K562 (cell line): Measurements from ENCODE around the gene HEATR9. TPM values are rescaled to one million over a fixed set of nuclear protein-coding genes. Genes with fewer than 3 reads are reported as not detected.
A peak's percentile ranks its signal among the peaks of the same experiment; 100 is the strongest.

Source experiments
- ATAC-seq: fragments of 200-7000 bp; cut with Tn5 transposase; 3 replicates; pipeline ENCODE4 v1.9.1; 2020; ENCODE audit warnings: moderate library complexity
- BruUV-seq: library from RNA; stranded (reverse); fragments of 400-500 nt; replicated peaks from 2 replicates; lab custom pipeline; 2021; lab: Mats Ljungman, UMichigan
- CTCF ChIA-PET: fragments of 300-600 bp; formaldehyde crosslinking; extraction: SDS; loops from one replicate; lab custom pipeline; 2021; ENCODE audit warnings: low intra/inter-chr PET ratio; lab: Yijun Ruan, JAX
- POLR2A ChIA-PET: fragments of 300-600, 350-650 bp; sonication (Branson Sonifier 250); formaldehyde crosslinking; extraction: SDS; loops from one replicate; lab custom pipeline; 2021; ENCODE audit warnings: antibody characterized with exemption, inconsistent platforms; lab: Yijun Ruan, JAX
- DNase-seq, 4 experiments: peaks; one replicate each; pipeline versions ENCODE4 v3.0.0 to v3.0.0-alpha.2; 2011 to 2018; ENCODE audit warnings: low spot score in 3 of 4, mixed read lengths in 3 of 4; ENCODE audit errors: extremely low read depth in 1 of 4
- FAIRE-seq: peaks from 2 replicates; lab custom pipeline; 2011; peaks lifted over from hg19 to GRCh38; lab: Jason Lieb, UNC
- H2AFZ ChIP-seq: 2 replicates; pipeline ENCODE4 v1.6.0; 2011; ENCODE audit warnings: low read depth, low read length, control low read depth, inconsistent platforms
- H3K27ac ChIP-seq: fragments of 200-600 bp; 3 replicates; pipeline ENCODE4 v1.8.0; 2011; ENCODE audit warnings: low read depth, mild to moderate bottlenecking, control low read depth, inconsistent platforms, low read length, moderate library complexity, mixed read lengths; ENCODE audit errors: extremely low read depth
- H3K27me3 ChIP-seq, 2 experiments: fragments of 300-600 bp in 1 of 2; 2 replicates in 1 of 2; 3 replicates in 1 of 2; pipeline versions ENCODE4 v1.6.0 to v1.8.0; 2011; ENCODE audit warnings: inconsistent platforms in 2 of 2, low read length in 2 of 2, mild to moderate bottlenecking in 1 of 2, mixed read lengths in 1 of 2, moderate library complexity in 1 of 2; ENCODE audit not compliant: control insufficient read depth in 2 of 2, insufficient read depth in 2 of 2
- H3K36me3 ChIP-seq: fragments of 300-600 bp; 3 replicates; pipeline ENCODE4 v1.8.0; 2011; ENCODE audit warnings: mild to moderate bottlenecking, low read length, inconsistent platforms; ENCODE audit not compliant: control insufficient read depth, insufficient read depth
- H3K4me1 ChIP-seq, 2 experiments: fragments of 200-600 bp in 1 of 2; replicated peaks in 1 of 2; 2 replicates in 1 of 2; 3 replicates in 1 of 2; pipeline versions ENCODE4 v1.5.1 to v1.8.0; 2011; ENCODE audit warnings: inconsistent platforms in 2 of 2, low read length in 2 of 2, mild to moderate bottlenecking in 1 of 2, mixed read lengths in 1 of 2, moderate library complexity in 1 of 2; ENCODE audit not compliant: control insufficient read depth in 2 of 2, insufficient read depth in 2 of 2
- H3K4me2 ChIP-seq: 2 replicates; pipeline ENCODE4 v1.6.1; 2011; ENCODE audit warnings: low read length, control low read depth, inconsistent platforms, mixed read lengths; ENCODE audit not compliant: insufficient read depth
- H3K4me3 ChIP-seq: fragments of 200-600 bp; sonication (generic), shearing (Covaris generic); 2 replicates; pipeline ENCODE4 v1.5.1; 2016; ENCODE audit warnings: control low read depth, inconsistent platforms
- H3K79me2 ChIP-seq: fragments of 200-600 bp; 3 replicates; pipeline ENCODE4 v1.8.0; 2011; ENCODE audit warnings: low read length, inconsistent platforms; ENCODE audit not compliant: control insufficient read depth, insufficient read depth
- H3K9ac ChIP-seq, 2 experiments: 2 replicates each; pipeline versions ENCODE4 v1.6.0 to v1.6.1; 2011; ENCODE audit warnings: low read depth in 2 of 2, low read length in 2 of 2, control low read depth in 1 of 2, inconsistent platforms in 1 of 2, mild to moderate bottlenecking in 1 of 2, mixed read lengths in 1 of 2; ENCODE audit not compliant: insufficient read depth in 1 of 2
- H3K9me1 ChIP-seq: one replicate; pipeline ENCODE4 v1.6.0; 2011; ENCODE audit warnings: inconsistent platforms, mild to moderate bottlenecking, low read length, moderate library complexity; ENCODE audit not compliant: control insufficient read depth, insufficient read depth
- H3K9me3 ChIP-seq: replicated peaks from 2 replicates; pipeline ENCODE4 v1.5.1; 2011; ENCODE audit warnings: low read depth, low read length, inconsistent platforms; ENCODE audit not compliant: control insufficient read depth, insufficient read depth
- H4K20me1 ChIP-seq: replicated peaks from 2 replicates; pipeline ENCODE4 v1.6.1; 2011; ENCODE audit warnings: low read length, inconsistent platforms, mixed read lengths; ENCODE audit not compliant: control insufficient read depth, insufficient read depth
- AFF1 ChIP-seq, 2 experiments: fragments of 450-650 bp; IDR thresholded peaks; 2 replicates each; pipeline ENCODE4 v1.6.1; 2018; ENCODE audit warnings: mild to moderate bottlenecking in 2 of 2, low read depth in 1 of 2; ENCODE audit not compliant: partially characterized antibody in 2 of 2
- ARNT ChIP-seq, 2 experiments: fragments of 450-650 bp; IDR thresholded peaks; 2 replicates each; pipeline ENCODE4 v1.6.1; 2016; ENCODE audit warnings: mild to moderate bottlenecking in 1 of 2
- BHLHE40 ChIP-seq: IDR thresholded peaks from 2 replicates; pipeline ENCODE4 v1.6.1; 2011; ENCODE audit warnings: low read length, improper control_type of control experiment
- CC2D1A ChIP-seq: fragments of 450-650 bp; IDR thresholded peaks from 2 replicates; pipeline ENCODE4 v1.6.1; 2017; ENCODE audit warnings: mild to moderate bottlenecking
- FOXP1 ChIP-seq: sonication (generic); formaldehyde crosslinking; IDR thresholded peaks from 2 replicates; pipeline ENCODE4 v1.8.0; 2022; ENCODE audit warnings: mild to moderate bottlenecking, missing genetic modification reagents
- NFIX ChIP-seq: fragments of 250-450 bp; sonication (Bioruptor Pico); IDR thresholded peaks from 2 replicates; pipeline ENCODE4 v1.4.0; 2020; ENCODE audit warnings: low read depth, mild to moderate bottlenecking, moderate library complexity
- TEAD4 ChIP-seq, 2 experiments: sonication (generic) in 1 of 2; formaldehyde crosslinking in 1 of 2; IDR thresholded peaks; 2 replicates each; pipeline versions ENCODE4 v1.6.1 to v1.8.0; 2012 to 2022; ENCODE audit warnings: borderline replicate concordance in 1 of 2, inconsistent platforms in 1 of 2, low read length in 1 of 2, mild to moderate bottlenecking in 1 of 2, missing genetic modification reagents in 1 of 2
- TSHZ1 ChIP-seq: fragments of 250-450 bp; sonication (Bioruptor Pico); IDR thresholded peaks from 2 replicates; pipeline ENCODE4 v1.4.0; 2020; ENCODE audit warnings: mild to moderate bottlenecking, moderate library complexity
- ZNF282 ChIP-seq: sonication (generic); formaldehyde crosslinking; IDR thresholded peaks from 2 replicates; pipeline ENCODE4 v1.8.1; 2023; ENCODE audit warnings: missing genetic modification reagents
- ZNF384 ChIP-seq: IDR thresholded peaks from 2 replicates; pipeline ENCODE4 v1.6.1; 2012; ENCODE audit warnings: low read depth, low read length, improper control_type of control experiment
- ZNF445 ChIP-seq: fragments of 250-450 bp; sonication (Bioruptor Pico); IDR thresholded peaks from 2 replicates; pipeline ENCODE4 v1.4.0; 2020; ENCODE audit warnings: low read depth, mild to moderate bottlenecking, moderate library complexity
- WGBS: fragments of 100-300 bp; shearing (Covaris generic); methylation state at CpG from one replicate; pipeline ENCODE4 v1.1.6; 2016; ENCODE audit warnings: low coverage, mixed read lengths; ENCODE audit not compliant: insufficient coverage; ENCODE audit errors: missing lambda C conversion rate; 5-methylcytosine and 5-hydroxymethylcytosine counted together
- in situ Hi-C: fragments of 300-500 bp; cut with MboI; formaldehyde crosslinking; loops from 4 replicates; pipeline ENCODE4 v1.15.0; 2018; ENCODE audit warnings: inconsistent platforms, mixed read lengths
- intact Hi-C: fragments of 100-400 bp; cut with micrococcal nuclease; formaldehyde crosslinking; loops from 2 replicates; pipeline ENCODE4 v1.14.2; 2022
- polyA plus RNA-seq, 8 experiments: library from polyadenylated mRNA; depleted of rRNA in 4 of 8; stranded (reverse) in 5 of 8; unstranded in 3 of 8; fragments of >200 nt; fragmentation: Nextera tagmentation in 2 of 8; fragmentation: Illumina TruSeq in 1 of 8; extraction: Ambion mirVana in 2 of 8; extraction: Trizol in 1 of 8; gene quantifications; 2 replicates each; pipeline versions ENCODE4 v1.2.1 to v1.2.3, GENCODE V29; 2011 to 2014; ENCODE audit warnings: inconsistent platforms in 1 of 8, missing spikeins in 1 of 8
- total RNA-seq, 7 experiments: library from RNA; depleted of rRNA in 6 of 7; stranded (reverse); fragments of >200 nt in 6 of 7; fragmentation: Illumina TruSeq in 2 of 7; extraction: Trizol in 2 of 7; gene quantifications; 2 replicates each; pipeline versions ENCODE4 v1.2.1 to v1.2.3, GENCODE V29; 2011 to 2021; ENCODE audit warnings: low replicate concordance in 1 of 7

Gene HEATR9
- total and polyA plus RNA-seq, 9 of the 15 experiments (the other 6 are each of a cell fraction or from before 2014, with no cell fraction given) = not detected

- TF ChIP-seq TEAD4 (IDR thresholded peaks at IDR 0.05; ENCODE audit: low read length) = no peak
- TF ChIP-seq TEAD4 (CRISPR knock-in tag; IDR thresholded peaks at IDR 0.05; ENCODE audit: borderline replicate concordance) = no peak
- no peak for TF ChIP-seq ZNF384
- no peak for TF ChIP-seq ZNF282 (CRISPR knock-in tag)
- TF ChIP-seq ARNT (IDR thresholded peaks at IDR 0.05) = no peak
- TF ChIP-seq, all 486 proteins: peak for 0
Measured at GRCh38 chr17:35867574-35867973, 1.1 kb downstream of the HEATR9 start (continued).

- H3K27ac ChIP-seq = peak overlapping the region; percentile 11; the same call in 2 of the 3 replicates
- no peak for TF ChIP-seq ZNF445 (CRISPR knock-in tag)
- no peak for TF ChIP-seq TSHZ1
- TF ChIP-seq ZNF384 = no peak
- TF ChIP-seq NFIX (CRISPR knock-in tag) = no peak
- no peak for TF ChIP-seq CC2D1A
- no peak for TF ChIP-seq BHLHE40
- TF ChIP-seq FOXP1 (CRISPR knock-in tag) = no peak
- TF ChIP-seq AFF1 (IDR thresholded peaks at IDR 0.05; ENCODE audit: low read depth in 1 of 2, partially characterized antibody in 2 of 2) = no peak
Measured at GRCh38 chr17:35866341-35866950, 2.2 kb downstream of the HEATR9 start.

More at GRCh38 chr17:35866341-35866950, 2.2 kb downstream of the HEATR9 start:
- Histone ChIP-seq H3K27me3 (no peaks in the 10 kb centered on the region), H2AFZ (peak overlapping the region; percentile 23; the same call in 1 of the 2 replicates), H3K9ac (peak overlapping the region in 1 of 2 experiments; percentile 62; a peak in 1 of 4 replicates), H3K4me2 (no peak overlapping the region), H3K4me1 (peaks cover 6 to 18% of the 10 kb centered on the region in 2 experiments; a peak in 3 of 5 replicates), H3K79me2 (no peaks in the 10 kb centered on the region), H3K36me3 (no peaks in the 10 kb centered on the region), H3K4me3 (no peak overlapping the region), H3K9me1 (no peaks in the 10 kb centered on the region), H4K20me1 (no peaks in the 10 kb centered on the region), H3K9me3 (no peaks in the 10 kb centered on the region)
- DNase-seq = peak in 1 of 4 experiments; percentile 33
- peak; percentile 70 for ATAC-seq
- 25% methylated on average over 1 of the region's 1 CpG for WGBS
- ChIA-PET CTCF (no interaction called here), POLR2A (interaction anchor here (0.6 to 1.9 kb wide), 3 partner anchors 10 to 178 kb away, joined by 3 to 7 read pairs (median 3); no protein-coding TSS in a partner anchor)
- BruUV-seq = no TSS peak
- intact Hi-C loops (no loop called here), in situ Hi-C loops (no loop called here)
- FAIRE-seq = no peak
